Uterus (tissue), 2 donors: ENCODE data around the gene LUZP2.

Source experiments
- CTCF ChIP-seq, 4 experiments: fragments of 200-600 bp in 2 of 4; fragments of 450-650 bp in 2 of 4; sonication (generic) in 2 of 4; IDR thresholded peaks; one replicate each; pipeline ENCODE4 v1.5.1; 2016 to 2019; ENCODE audit warnings: antibody characterized with exemption in 4 of 4, mild to moderate bottlenecking in 2 of 4, moderate library complexity in 1 of 4
- POLR2A ChIP-seq, 2 donors: fragments of 450-650 bp; IDR thresholded peaks; one replicate each; pipeline ENCODE4 v1.6.1; 2016; ENCODE audit warnings: antibody characterized with exemption in 2 of 2, mild to moderate bottlenecking in 1 of 2, moderate library complexity in 1 of 2

GRCh38 chr11:25039165-25039564, 542.3 kb downstream of the LUZP2 start:
- no peak for TF ChIP-seq CTCF (IDR thresholded peaks at IDR 0.05)
- no peak for TF ChIP-seq POLR2A (IDR thresholded peaks at IDR 0.05)
